GM13977 (cell line): ENCODE results near the gene KCNQ1.

Experiments
- DNase-seq: peaks from one replicate; pipeline ENCODE4 v3.0.0; 2012; ENCODE audit warnings: low spot score
- in situ Hi-C: fragments of 300-500 bp; cut with MboI; formaldehyde crosslinking; loops from one replicate; pipeline ENCODE4 v1.12.0; 2022; ENCODE audit warnings: low sequenced_read_pairs, low pct_unique_long_range_greater_than_20kb, mixed read lengths, inconsistent platforms; ENCODE audit not compliant: unreplicated experiment
- TF ChIP-seq, protein P1 (sequence below): IDR thresholded peaks from 2 replicates; pipeline ENCODE4 v1.5.1; 2012; ENCODE audit warnings: mild to moderate bottlenecking, control low read depth; ENCODE audit not compliant: insufficient read depth; ENCODE audit errors: extremely low read depth, missing control alignments

The KCNQ1 gene

DNA sequence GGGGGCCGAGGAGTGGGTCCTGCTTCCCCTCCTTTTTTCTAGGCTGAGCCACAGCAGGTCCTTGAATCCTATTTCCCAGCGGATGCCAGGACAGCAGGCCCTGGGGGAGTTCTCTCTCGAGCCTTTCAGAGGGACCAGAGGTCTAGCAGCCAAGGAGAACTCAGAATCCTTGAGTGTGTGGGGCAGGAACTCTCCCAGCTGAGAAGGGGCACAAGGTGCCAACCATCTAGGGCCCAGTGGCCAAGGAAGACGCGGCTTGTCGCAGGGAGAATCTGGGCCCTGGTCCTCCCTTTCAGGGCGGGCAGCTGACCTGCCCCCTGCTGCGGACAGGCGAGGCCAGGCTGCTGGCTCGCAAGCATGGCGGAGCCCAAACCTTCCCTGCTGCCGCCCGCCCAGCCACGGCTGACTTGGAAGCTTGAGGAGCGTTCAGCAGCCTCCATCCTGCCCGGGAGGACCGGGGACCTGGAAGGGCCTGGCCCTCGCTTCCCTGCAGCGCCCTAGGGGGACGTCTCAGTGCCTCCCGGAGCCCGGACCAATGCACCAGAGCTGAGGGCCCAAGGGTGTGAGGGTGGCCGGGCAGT is 45.2 kb upstream of the KCNQ1 start:
- no peak for DNase-seq
- TF ChIP-seq, protein P1, sequence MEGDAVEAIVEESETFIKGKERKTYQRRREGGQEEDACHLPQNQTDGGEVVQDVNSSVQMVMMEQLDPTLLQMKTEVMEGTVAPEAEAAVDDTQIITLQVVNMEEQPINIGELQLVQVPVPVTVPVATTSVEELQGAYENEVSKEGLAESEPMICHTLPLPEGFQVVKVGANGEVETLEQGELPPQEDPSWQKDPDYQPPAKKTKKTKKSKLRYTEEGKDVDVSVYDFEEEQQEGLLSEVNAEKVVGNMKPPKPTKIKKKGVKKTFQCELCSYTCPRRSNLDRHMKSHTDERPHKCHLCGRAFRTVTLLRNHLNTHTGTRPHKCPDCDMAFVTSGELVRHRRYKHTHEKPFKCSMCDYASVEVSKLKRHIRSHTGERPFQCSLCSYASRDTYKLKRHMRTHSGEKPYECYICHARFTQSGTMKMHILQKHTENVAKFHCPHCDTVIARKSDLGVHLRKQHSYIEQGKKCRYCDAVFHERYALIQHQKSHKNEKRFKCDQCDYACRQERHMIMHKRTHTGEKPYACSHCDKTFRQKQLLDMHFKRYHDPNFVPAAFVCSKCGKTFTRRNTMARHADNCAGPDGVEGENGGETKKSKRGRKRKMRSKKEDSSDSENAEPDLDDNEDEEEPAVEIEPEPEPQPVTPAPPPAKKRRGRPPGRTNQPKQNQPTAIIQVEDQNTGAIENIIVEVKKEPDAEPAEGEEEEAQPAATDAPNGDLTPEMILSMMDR, result no peak
- in situ Hi-C loops, result loop anchor here (25.0 kb wide), 1 partner anchor 212 kb away; no protein-coding TSS in a partner anchor

DNA sequence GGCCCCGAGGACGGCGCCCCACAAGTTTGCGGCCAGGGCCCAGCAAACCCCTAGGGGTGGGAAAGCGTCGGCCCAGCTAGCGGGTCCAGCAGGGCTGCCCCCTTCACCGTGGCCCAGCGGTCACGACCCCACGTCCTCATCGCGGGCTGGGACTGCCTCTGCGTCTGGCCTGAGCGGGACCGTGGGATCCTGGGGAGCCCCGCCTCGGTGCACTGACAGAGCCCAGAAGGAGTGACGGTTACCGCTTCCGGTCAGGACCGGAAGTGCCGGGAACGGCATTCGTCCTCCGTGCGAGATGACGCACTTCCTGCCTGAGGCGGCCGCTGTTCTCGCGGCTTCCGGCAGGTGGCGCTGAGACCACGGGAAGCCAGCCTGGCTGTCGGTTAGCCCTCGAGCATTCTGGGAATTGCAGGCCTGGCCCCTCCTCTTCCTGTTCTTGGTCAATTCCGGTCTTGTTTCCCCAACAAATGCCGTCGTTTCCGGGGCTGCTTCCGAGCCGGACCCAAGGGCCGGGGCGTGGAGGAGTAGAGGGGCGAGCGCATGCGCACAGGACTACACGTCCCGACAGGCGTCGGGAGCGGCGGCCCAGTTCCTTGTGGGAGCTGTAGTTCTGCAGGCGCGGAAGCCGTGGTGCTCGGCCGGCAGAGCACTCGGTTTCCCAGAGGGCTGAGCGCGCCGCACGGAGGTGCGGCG is 44.6 kb upstream of the KCNQ1 start, which contains the start of gene TSSC4:
Gene TSSC4 (plus strand): TSS at position 682 of the 693 bp plus-strand sequence. CDS start 1,884 bp downstream, outside the sequence.
- TF ChIP-seq, protein P1, result peak; percentile 100
- in situ Hi-C loops, result loop anchor here (25.0 kb wide), 1 partner anchor 213 kb away; no protein-coding TSS in a partner anchor

DNA sequence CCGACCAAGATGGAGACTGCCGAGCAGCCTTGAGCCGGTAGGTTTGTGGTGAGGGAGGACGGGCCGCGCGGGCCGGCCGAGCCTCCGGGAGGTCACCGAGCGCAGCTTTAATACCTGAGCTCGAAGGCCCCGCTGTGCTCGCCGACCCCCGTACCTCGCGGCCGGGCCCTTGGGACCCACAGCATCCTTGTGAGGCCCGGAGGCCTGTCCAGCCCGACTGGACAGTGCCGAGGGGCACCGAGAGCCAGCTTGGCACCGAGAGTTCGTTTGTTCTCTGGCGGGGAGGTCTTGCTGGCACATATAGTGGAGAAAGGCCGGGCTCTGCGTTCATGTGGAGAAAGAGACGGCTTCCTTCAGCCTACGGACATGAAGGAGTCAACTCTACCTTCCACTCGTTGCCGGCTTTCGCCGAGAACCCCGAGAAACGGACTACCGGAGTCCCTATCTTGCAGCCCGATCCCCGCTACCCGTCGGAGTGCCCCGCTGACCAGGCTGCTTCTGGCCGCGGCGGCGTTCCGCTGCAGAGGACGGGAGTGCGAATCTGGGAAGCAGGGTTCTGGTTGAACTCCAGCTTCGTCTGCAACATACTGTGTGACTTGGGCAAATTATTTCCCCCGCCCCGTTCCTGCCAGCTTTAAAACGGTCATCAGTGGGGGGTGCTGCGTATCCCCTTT is 43.9 kb upstream of the KCNQ1 start:
- in situ Hi-C loops, result loop anchor here (25.0 kb wide), 1 partner anchor 214 kb away; no protein-coding TSS in a partner anchor
- TF ChIP-seq, protein P1, result no peak
- no peak for DNase-seq

More for the DNA sequence above, 44.6 kb upstream of the KCNQ1 start, which contains the start of gene TSSC4:
- DNase-seq, result peak; percentile 100

DNA sequence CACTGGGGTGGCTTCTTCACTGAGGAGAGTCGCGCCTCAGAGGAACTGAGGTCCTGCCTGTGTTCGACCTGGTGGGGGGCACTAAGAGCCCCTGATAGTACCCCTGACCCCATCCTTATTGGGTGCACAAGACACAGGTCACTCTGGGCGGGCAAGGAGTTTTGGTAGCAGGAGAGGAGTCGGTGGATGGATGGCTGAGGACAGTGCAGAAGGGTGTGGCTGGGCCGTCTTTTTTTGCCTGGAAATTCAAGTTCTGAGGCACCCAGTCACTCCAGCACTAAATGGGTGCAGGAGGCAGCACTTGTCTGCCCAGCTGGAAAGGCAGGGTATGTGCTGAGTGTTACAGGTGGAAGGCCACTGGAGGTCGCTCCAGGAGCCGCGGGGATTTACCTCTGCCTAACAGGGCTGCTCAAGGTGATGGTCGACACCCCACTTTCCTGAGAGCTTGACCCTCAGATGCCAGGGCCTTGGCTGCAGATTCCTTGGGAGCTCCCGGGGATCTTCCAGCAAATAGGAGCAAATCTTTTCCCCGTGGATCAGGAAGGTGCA is 43.3 kb upstream of the KCNQ1 start:
- TF ChIP-seq, protein P1, result no peak
- in situ Hi-C loops, result loop anchor here (25.0 kb wide), 1 partner anchor 214 kb away; no protein-coding TSS in a partner anchor
- DNase-seq, result no peak

DNA sequence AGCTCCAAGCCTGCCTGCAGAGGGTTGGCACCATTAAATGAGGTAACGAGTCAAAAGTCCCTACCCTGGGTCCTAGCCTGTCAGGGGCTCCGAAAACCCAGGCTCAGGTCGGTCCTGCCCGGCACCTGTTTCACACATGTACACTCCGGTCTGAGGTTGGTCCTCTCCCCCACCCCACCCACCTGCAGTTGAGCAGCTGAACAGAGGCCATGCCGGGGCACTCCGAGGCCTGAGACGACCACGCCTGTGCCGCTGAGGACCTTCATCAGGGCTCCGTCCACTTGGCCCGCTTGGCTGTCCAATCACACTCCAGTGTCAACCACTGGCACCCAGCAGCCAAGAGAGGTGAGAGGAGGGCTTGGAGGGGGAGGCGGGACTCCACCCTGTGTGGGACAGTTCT is 42.7 kb upstream of the KCNQ1 start:
- TF ChIP-seq, protein P1, result no peak
- in situ Hi-C loops, result loop anchor here (25.0 kb wide), 1 partner anchor 215 kb away; no protein-coding TSS in a partner anchor
- no peak for DNase-seq

GRCh38 chr11:2402890-2403645 is 41.7 kb upstream of the KCNQ1 start:
- in situ Hi-C loops, result loop anchor here (25.0 kb wide), 1 partner anchor 216 kb away; no protein-coding TSS in a partner anchor
- no peak for DNase-seq

More at GRCh38 chr11:2402890-2403645, 41.7 kb upstream of the KCNQ1 start:
- TF ChIP-seq, protein P1, result no peak
